ENCODE measurements around the gene DCUN1D4. TPM values are rescaled to one million over a fixed set of nuclear protein-coding genes. Genes with fewer than 3 reads are reported as not detected.

The DCUN1D4 gene
- total RNA-seq, 1 experiment from 2014 or later, result 78.6 TPM

DNA sequence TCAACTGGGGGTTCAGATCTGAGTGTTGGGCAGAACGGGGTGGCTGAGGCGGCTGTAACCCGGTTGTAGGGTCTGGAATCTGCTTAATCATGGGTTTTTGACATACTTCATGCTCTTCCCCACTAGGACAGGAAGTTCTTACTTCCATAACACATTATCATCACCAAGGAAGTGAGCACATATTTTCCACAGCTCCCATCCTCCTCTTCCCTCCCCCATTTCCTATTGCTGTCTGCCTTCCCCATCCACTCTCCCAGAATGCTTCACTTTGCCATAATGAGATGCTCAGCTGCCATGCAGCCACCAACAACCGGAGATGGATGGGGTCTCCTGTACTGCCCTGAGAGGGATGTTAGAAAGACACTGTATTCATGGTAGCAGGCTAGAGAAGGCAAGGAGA lies 6.4 kb upstream of the DCUN1D4 start:
- no peak overlapping the region for H2AFZ ChIP-seq (ENCODE audit: low read length)
- no peaks in the 10 kb centered on the region for H3K9me3 ChIP-seq (ENCODE audit: low read length)
- no peak overlapping the region for H3K4me2 ChIP-seq (ENCODE audit: low read depth, low read length, poor library complexity, severe bottlenecking)
- no peaks in the 10 kb centered on the region for H3K27me3 ChIP-seq (ENCODE audit: low read length)
- H3K9me2 ChIP-seq (replicated peaks; ENCODE audit: insufficient read depth, low read length), result no peaks in the 10 kb centered on the region
- H3K9ac ChIP-seq (ENCODE audit: low read length), result no peak overlapping the region
- no peaks in the 10 kb centered on the region for H3K79me2 ChIP-seq (ENCODE audit: low read length)
- H3K27ac ChIP-seq (ENCODE audit: low read length), result no peak overlapping the region
- no peak for DNase-seq
- no peak overlapping the region for H3K4me3 ChIP-seq (ENCODE audit: low read length)
- H3K36me3 ChIP-seq (ENCODE audit: insufficient read depth, low read length), result no peaks in the 10 kb centered on the region
- H4K20me1 ChIP-seq (ENCODE audit: insufficient read depth, low read depth, low read length), result no peaks in the 10 kb centered on the region
- H3K4me1 ChIP-seq (ENCODE audit: low read length), result no peaks in the 10 kb centered on the region

- DNase-seq, result no peak
- no peak overlapping the region for H3K9ac ChIP-seq (ENCODE audit: low read length)
- peaks cover 10% of the 10 kb centered on the region; the same call in 1 of the 2 replicates for H4K20me1 ChIP-seq (ENCODE audit: insufficient read depth, low read depth, low read length)
- H3K4me3 ChIP-seq (ENCODE audit: low read length), result no peak overlapping the region
- H3K9me3 ChIP-seq (ENCODE audit: low read length), result no peaks in the 10 kb centered on the region
- H3K4me1 ChIP-seq (ENCODE audit: low read length), result peaks cover 22% of the 10 kb centered on the region
- H3K9me2 ChIP-seq (replicated peaks; ENCODE audit: insufficient read depth, low read length), result no peaks in the 10 kb centered on the region
- peaks cover 5% of the 10 kb centered on the region; the same call in 1 of the 2 replicates for H3K36me3 ChIP-seq (ENCODE audit: insufficient read depth, low read length)
- no peaks in the 10 kb centered on the region for H3K27me3 ChIP-seq (ENCODE audit: low read length)
- H3K27ac ChIP-seq (ENCODE audit: low read length), result no peak overlapping the region
- H3K4me2 ChIP-seq (ENCODE audit: low read depth, low read length, poor library complexity, severe bottlenecking), result no peak overlapping the region
- H3K79me2 ChIP-seq (ENCODE audit: low read length), result peaks cover 21% of the 10 kb centered on the region
- H2AFZ ChIP-seq (ENCODE audit: low read length), result no peak overlapping the region
Measured at GRCh38 chr4:51840781-51841180, 2.2 kb upstream of the DCUN1D4 start.

DNA sequence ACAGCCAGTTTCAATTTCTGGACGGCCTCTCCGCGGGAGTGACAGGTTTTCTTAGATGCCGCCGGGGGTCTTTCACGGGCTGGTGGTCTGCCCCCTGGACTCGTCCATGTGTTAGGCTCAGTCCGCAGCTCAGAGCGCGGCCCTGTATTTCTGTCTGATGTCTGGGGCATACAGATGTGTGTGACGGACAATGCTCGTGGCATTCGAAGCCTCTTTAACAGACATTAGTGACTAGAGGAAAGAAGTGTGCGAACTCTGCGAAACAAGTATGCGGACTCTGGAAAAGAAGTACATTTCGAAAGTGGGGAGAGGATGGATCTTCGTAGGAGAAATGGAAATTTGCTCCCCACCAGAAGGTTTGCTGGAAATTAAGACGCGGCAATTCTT lies 793 bp upstream of the DCUN1D4 start:
- H3K27ac ChIP-seq (ENCODE audit: low read length), result no peak overlapping the region
- peak overlapping the region; percentile 91 for H2AFZ ChIP-seq (ENCODE audit: low read length)
- peak overlapping the region; percentile 65 for H3K9ac ChIP-seq (ENCODE audit: low read length)
- peaks cover 14% of the 10 kb centered on the region for H4K20me1 ChIP-seq (ENCODE audit: insufficient read depth, low read depth, low read length)
- H3K79me2 ChIP-seq (ENCODE audit: low read length), result peaks cover 35% of the 10 kb centered on the region
- peaks cover 17% of the 10 kb centered on the region; the same call in 1 of the 2 replicates for H3K36me3 ChIP-seq (ENCODE audit: insufficient read depth, low read length)
- H3K4me3 ChIP-seq (ENCODE audit: low read length), result peak overlapping the region; percentile 66
- no peaks in the 10 kb centered on the region for H3K9me3 ChIP-seq (ENCODE audit: low read length)
- H3K4me2 ChIP-seq (ENCODE audit: low read depth, low read length, poor library complexity, severe bottlenecking), result peak overlapping the region; percentile 78
- peaks cover 36% of the 10 kb centered on the region for H3K4me1 ChIP-seq (ENCODE audit: low read length)
- no peaks in the 10 kb centered on the region for H3K9me2 ChIP-seq (replicated peaks; ENCODE audit: insufficient read depth, low read length)
- no peak for DNase-seq
- H3K27me3 ChIP-seq (ENCODE audit: low read length), result no peaks in the 10 kb centered on the region

GRCh38 chr4:51843309-51844152 lies 578 bp downstream of the DCUN1D4 start:
- no peaks in the 10 kb centered on the region for H3K27me3 ChIP-seq (ENCODE audit: low read length)
- peak overlapping the region; percentile 86 for H3K9ac ChIP-seq (ENCODE audit: low read length)
- H3K27ac ChIP-seq (ENCODE audit: low read length), result peak overlapping the region; percentile 75
- no peak overlapping the region for H2AFZ ChIP-seq (ENCODE audit: low read length)
- peak overlapping the region; percentile 95 for H3K4me2 ChIP-seq (ENCODE audit: low read depth, low read length, poor library complexity, severe bottlenecking)
- no peaks in the 10 kb centered on the region for H3K9me3 ChIP-seq (ENCODE audit: low read length)
- H4K20me1 ChIP-seq (ENCODE audit: insufficient read depth, low read depth, low read length), result peaks cover 25% of the 10 kb centered on the region
- H3K4me1 ChIP-seq (ENCODE audit: low read length), result peaks cover 49% of the 10 kb centered on the region
- H3K36me3 ChIP-seq (ENCODE audit: insufficient read depth, low read length), result peaks cover 27% of the 10 kb centered on the region
- peak overlapping the region; percentile 93 for H3K4me3 ChIP-seq (ENCODE audit: low read length)
- peak; percentile 73 for DNase-seq
- H3K79me2 ChIP-seq (ENCODE audit: low read length), result peaks cover 49% of the 10 kb centered on the region
- no peaks in the 10 kb centered on the region for H3K9me2 ChIP-seq (replicated peaks; ENCODE audit: insufficient read depth, low read length)

DNA sequence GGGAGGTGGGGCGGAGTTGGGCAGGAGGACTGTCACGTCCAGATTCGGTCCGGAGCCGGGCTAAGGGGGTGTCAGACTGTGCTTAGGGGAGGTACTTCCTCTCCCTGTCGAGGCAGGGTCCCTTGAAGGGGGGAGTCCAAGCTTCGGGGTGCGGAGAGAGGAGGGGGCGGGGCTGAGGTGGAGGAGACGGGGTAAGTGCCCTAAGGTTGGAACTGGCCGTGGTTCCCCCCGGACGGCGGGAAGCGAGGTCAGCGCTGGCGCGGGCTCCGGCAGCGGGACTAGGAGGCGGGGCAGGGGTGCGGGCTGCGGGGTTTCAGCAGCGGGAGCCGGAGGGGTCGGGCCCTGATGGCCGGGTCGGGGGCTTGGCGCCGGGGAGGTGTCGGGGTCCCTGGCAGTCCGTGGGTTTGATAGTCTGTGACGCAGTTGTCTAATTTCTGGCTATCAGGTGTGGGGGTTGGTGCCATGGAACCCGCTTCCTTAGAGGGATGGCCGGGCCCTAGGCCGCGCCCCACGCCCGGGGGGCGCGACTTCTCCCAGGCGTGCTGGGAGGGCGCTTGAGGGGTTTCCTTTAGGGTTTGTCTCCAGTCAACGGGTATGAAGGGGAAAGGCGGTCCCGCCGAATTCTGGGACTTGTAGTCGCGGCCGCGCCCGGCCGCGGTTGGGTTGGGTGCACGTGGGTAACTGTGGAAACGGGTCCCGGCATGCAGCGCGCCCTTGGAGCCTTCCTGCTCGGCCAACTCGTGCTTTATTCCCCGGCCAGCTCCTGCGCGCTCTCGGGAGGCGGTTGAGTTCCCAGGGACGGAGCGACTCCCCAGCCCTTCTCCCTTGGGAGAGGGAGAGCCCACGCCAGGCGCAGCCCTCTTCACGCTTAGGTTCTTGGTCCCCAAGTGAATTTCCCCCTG lies 1.5 kb downstream of the DCUN1D4 start:
- peaks cover 30% of the 10 kb centered on the region for H3K36me3 ChIP-seq (ENCODE audit: insufficient read depth, low read length)
- H4K20me1 ChIP-seq (ENCODE audit: insufficient read depth, low read depth, low read length), result peaks cover 25% of the 10 kb centered on the region
- peak overlapping the region; percentile 75 for H3K27ac ChIP-seq (ENCODE audit: low read length)
- no peaks in the 10 kb centered on the region for H3K9me2 ChIP-seq (replicated peaks; ENCODE audit: insufficient read depth, low read length)
- no peaks in the 10 kb centered on the region for H3K9me3 ChIP-seq (ENCODE audit: low read length)
- H3K27me3 ChIP-seq (ENCODE audit: low read length), result no peaks in the 10 kb centered on the region
- H3K79me2 ChIP-seq (ENCODE audit: low read length), result peaks cover 57% of the 10 kb centered on the region
- H3K4me3 ChIP-seq (ENCODE audit: low read length), result peak overlapping the region; percentile 93
- H3K4me2 ChIP-seq (ENCODE audit: low read depth, low read length, poor library complexity, severe bottlenecking), result peak overlapping the region; percentile 95
- peak; percentile 81 for DNase-seq
- H3K4me1 ChIP-seq (ENCODE audit: low read length), result peaks cover 58% of the 10 kb centered on the region
- H2AFZ ChIP-seq (ENCODE audit: low read length), result no peak overlapping the region; the same call in 1 of the 2 replicates
- peak overlapping the region; percentile 86 for H3K9ac ChIP-seq (ENCODE audit: low read length)

GRCh38 chr4:51845055-51845426 lies 2.1 kb downstream of the DCUN1D4 start:
- DNase-seq, result no peak
- Histone ChIP-seq H4K20me1 (ENCODE audit: insufficient read depth, low read depth, low read length) (peaks cover 25% of the 10 kb centered on the region), H3K4me2 (ENCODE audit: low read depth, low read length, poor library complexity, severe bottlenecking) (peak overlapping the region; percentile 95), H3K9me3 (ENCODE audit: low read length) (no peaks in the 10 kb centered on the region), H3K79me2 (ENCODE audit: low read length) (peaks cover 64% of the 10 kb centered on the region), H2AFZ (ENCODE audit: low read length) (no peak overlapping the region), H3K4me3 (ENCODE audit: low read length) (peak overlapping the region; percentile 93), H3K9me2 (replicated peaks; ENCODE audit: insufficient read depth, low read length) (no peaks in the 10 kb centered on the region), H3K9ac (ENCODE audit: low read length) (peak overlapping the region; percentile 86), H3K27ac (ENCODE audit: low read length) (peak overlapping the region; percentile 75; the same call in 1 of the 2 replicates), H3K4me1 (ENCODE audit: low read length) (peaks cover 64% of the 10 kb centered on the region), H3K27me3 (ENCODE audit: low read length) (no peaks in the 10 kb centered on the region), H3K36me3 (ENCODE audit: insufficient read depth, low read length) (peaks cover 30% of the 10 kb centered on the region)

- no peak overlapping the region for H2AFZ ChIP-seq (ENCODE audit: low read length)
- peak overlapping the region; percentile 95 for H3K4me2 ChIP-seq (ENCODE audit: low read depth, low read length, poor library complexity, severe bottlenecking)
- peaks cover 25% of the 10 kb centered on the region for H4K20me1 ChIP-seq (ENCODE audit: insufficient read depth, low read depth, low read length)
- H3K27ac ChIP-seq (ENCODE audit: low read length), result peak overlapping the region; percentile 75; the same call in 1 of the 2 replicates
- H3K9me2 ChIP-seq (replicated peaks; ENCODE audit: insufficient read depth, low read length), result no peaks in the 10 kb centered on the region
- peaks cover 71% of the 10 kb centered on the region for H3K4me1 ChIP-seq (ENCODE audit: low read length)
- no peaks in the 10 kb centered on the region for H3K27me3 ChIP-seq (ENCODE audit: low read length)
- H3K36me3 ChIP-seq (ENCODE audit: insufficient read depth, low read length), result peaks cover 30% of the 10 kb centered on the region
- H3K79me2 ChIP-seq (ENCODE audit: low read length), result peaks cover 71% of the 10 kb centered on the region
- no peak overlapping the region for H3K9ac ChIP-seq (ENCODE audit: low read length)
- no peak for DNase-seq
- no peaks in the 10 kb centered on the region for H3K9me3 ChIP-seq (ENCODE audit: low read length)
- no peak overlapping the region for H3K4me3 ChIP-seq (ENCODE audit: low read length)
Measured at GRCh38 chr4:51845711-51846110, 2.8 kb downstream of the DCUN1D4 start.

DNA sequence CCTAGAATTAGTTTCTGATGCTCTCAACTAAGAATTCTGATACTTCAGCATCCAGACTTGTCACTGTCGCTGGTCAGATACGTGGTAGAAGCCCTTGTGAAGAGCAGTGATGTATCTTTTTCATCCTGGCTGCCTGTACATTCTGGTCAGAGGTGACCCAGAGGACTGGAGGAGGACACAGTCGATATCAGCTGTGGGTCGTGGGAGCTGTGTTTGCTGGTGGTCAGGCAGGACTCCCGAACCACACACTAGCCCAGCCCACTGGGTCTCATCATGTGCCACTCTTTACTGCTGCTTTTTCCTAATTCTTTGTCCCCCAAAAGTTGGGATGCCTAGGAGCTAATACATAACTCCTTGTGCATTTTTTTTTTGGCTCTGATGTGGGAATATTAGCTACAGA lies 6.5 kb downstream of the DCUN1D4 start:
- H3K27me3 ChIP-seq (ENCODE audit: low read length), result no peaks in the 10 kb centered on the region
- no peak overlapping the region for H3K4me3 ChIP-seq (ENCODE audit: low read length)
- H3K27ac ChIP-seq (ENCODE audit: low read length), result peak overlapping the region; percentile 83
- no peaks in the 10 kb centered on the region for H3K9me3 ChIP-seq (ENCODE audit: low read length)
- peaks cover 28% of the 10 kb centered on the region for H4K20me1 ChIP-seq (ENCODE audit: insufficient read depth, low read depth, low read length)
- peaks cover 30% of the 10 kb centered on the region for H3K36me3 ChIP-seq (ENCODE audit: insufficient read depth, low read length)
- H3K4me1 ChIP-seq (ENCODE audit: low read length), result peaks cover 100% of the 10 kb centered on the region
- H2AFZ ChIP-seq (ENCODE audit: low read length), result no peak overlapping the region
- H3K9ac ChIP-seq (ENCODE audit: low read length), result no peak overlapping the region
- DNase-seq, result no peak
- H3K79me2 ChIP-seq (ENCODE audit: low read length), result peaks cover 100% of the 10 kb centered on the region
- H3K4me2 ChIP-seq (ENCODE audit: low read depth, low read length, poor library complexity, severe bottlenecking), result peak overlapping the region; percentile 33
- no peaks in the 10 kb centered on the region for H3K9me2 ChIP-seq (replicated peaks; ENCODE audit: insufficient read depth, low read length)
